ENCODE results near the gene PECR. TPM values are rescaled to one million over a fixed set of nuclear protein-coding genes. Genes with fewer than 3 reads are reported as not detected.
A peak's percentile ranks its signal among the peaks of the same experiment; 100 is the strongest.

Gene PECR
- total and polyA plus RNA-seq, 10 of the 15 experiments (the other 5 are each of a cell fraction or from before 2014, with no cell fraction given), result 7.6 to 37.4 (median 25.7) TPM

DNA sequence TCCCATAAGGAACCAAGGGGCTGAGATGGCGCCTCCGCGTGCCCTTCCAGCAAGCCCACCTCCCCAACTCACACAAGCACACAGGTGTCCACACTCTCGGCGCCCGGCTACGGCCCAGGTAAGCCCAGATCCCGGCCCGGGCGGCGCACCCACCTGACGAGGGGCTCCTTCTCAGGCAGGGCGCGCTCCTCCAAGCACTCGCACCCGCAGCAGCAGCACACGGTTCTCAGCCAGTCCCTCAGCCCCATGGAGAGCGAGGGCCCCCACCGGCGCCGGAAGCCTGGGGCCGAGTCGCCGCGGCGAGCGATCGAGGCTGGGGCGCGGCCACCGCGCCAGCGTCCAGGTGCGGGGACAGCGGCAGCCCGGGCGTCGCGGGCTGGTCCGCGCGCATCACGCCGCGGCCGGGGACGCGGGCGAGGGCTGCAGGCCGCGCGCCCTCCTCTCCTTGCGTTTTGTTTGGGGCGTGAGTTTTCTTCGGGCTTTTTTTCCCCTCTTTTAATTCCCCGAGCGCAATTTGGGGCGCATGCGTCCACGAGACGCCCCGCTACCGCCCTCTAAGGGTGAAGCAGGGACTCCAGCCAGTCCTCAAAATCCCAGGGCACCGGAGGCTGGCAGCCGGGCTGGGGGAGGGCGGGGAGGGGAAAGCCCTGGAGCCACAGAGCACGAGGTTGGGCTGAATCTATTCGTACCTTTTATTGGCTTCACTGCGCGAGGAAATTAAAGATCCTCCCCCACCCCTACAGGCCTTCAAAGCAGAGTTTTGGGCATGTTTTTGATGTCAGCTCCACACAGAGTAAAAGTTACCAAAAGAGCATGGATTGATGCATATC is 68.3 kb downstream of the PECR start, which contains the start of gene MREG (continued):
- TF ChIP-seq EZH2 (IDR thresholded peaks at IDR 0.05; ENCODE audit: borderline replicate concordance, control insufficient read depth, low read depth, low read length) (no peak), CREB1 (IDR thresholded peaks at IDR 0.05; ENCODE audit: low read depth) (peak; percentile 32; the same call in 1 of the 2 replicates), PML (IDR thresholded peaks at IDR 0.05; ENCODE audit: low read length) (no peak), YY1 (IDR thresholded peaks at IDR 0.05; ENCODE audit: low read depth, low read length) (peak; percentile 29; the same call in 1 of the 2 replicates), ZNF384 (IDR thresholded peaks at IDR 0.05; ENCODE audit: borderline replicate concordance, low read depth, low read length) (no peak), RBBP5 (conservative IDR thresholded peaks at IDR 0.05) (no peak), STAT3 (IDR thresholded peaks at IDR 0.05; ENCODE audit: low read depth, low read length) (no peak), KDM1A (IDR thresholded peaks at IDR 0.05; ENCODE audit: borderline replicate concordance) (no peak), SMAD1 (IDR thresholded peaks at IDR 0.05; ENCODE audit: low read depth, partially characterized antibody) (no peak), PAX8 (IDR thresholded peaks at IDR 0.05) (no peak), MEF2A (IDR thresholded peaks at IDR 0.05; ENCODE audit: insufficient read depth, low read depth, low read length) (0 out of 2 replicates have a peak, but pooled peaks have one; percentile 35), PAX5 (IDR thresholded peaks at IDR 0.05; ENCODE audit: borderline replicate concordance, low read depth, low read length) (no peak)
- TF ChIP-seq, protein P1, sequence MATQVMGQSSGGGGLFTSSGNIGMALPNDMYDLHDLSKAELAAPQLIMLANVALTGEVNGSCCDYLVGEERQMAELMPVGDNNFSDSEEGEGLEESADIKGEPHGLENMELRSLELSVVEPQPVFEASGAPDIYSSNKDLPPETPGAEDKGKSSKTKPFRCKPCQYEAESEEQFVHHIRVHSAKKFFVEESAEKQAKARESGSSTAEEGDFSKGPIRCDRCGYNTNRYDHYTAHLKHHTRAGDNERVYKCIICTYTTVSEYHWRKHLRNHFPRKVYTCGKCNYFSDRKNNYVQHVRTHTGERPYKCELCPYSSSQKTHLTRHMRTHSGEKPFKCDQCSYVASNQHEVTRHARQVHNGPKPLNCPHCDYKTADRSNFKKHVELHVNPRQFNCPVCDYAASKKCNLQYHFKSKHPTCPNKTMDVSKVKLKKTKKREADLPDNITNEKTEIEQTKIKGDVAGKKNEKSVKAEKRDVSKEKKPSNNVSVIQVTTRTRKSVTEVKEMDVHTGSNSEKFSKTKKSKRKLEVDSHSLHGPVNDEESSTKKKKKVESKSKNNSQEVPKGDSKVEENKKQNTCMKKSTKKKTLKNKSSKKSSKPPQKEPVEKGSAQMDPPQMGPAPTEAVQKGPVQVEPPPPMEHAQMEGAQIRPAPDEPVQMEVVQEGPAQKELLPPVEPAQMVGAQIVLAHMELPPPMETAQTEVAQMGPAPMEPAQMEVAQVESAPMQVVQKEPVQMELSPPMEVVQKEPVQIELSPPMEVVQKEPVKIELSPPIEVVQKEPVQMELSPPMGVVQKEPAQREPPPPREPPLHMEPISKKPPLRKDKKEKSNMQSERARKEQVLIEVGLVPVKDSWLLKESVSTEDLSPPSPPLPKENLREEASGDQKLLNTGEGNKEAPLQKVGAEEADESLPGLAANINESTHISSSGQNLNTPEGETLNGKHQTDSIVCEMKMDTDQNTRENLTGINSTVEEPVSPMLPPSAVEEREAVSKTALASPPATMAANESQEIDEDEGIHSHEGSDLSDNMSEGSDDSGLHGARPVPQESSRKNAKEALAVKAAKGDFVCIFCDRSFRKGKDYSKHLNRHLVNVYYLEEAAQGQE (IDR thresholded peaks at IDR 0.05; ENCODE audit: low read depth, low read length), result no peak

Data from GM12878 (cell line).